Stomach smooth muscle (tissue), 2 donors: ENCODE results near the gene PLCH2.

Experiments used
- H3K27ac ChIP-seq: one replicate; pipeline ENCODE4 v1.7.0; 2013; ENCODE audit warnings: mild to moderate bottlenecking, low read length, inconsistent platforms
- H3K27me3 ChIP-seq, 2 donors: one replicate each; pipeline ENCODE4 v1.7.0; 2013; ENCODE audit warnings: low read length in 2 of 2; ENCODE audit not compliant: insufficient read depth in 2 of 2, control insufficient read depth in 1 of 2
- H3K36me3 ChIP-seq, 2 donors: one replicate each; pipeline ENCODE4 v1.7.0; 2013; ENCODE audit warnings: low read length in 2 of 2; ENCODE audit not compliant: control insufficient read depth in 2 of 2, insufficient read depth in 2 of 2
- H3K4me1 ChIP-seq: one replicate; pipeline ENCODE4 v1.7.0; 2013; ENCODE audit warnings: low read length; ENCODE audit not compliant: control insufficient read depth, insufficient read depth
- H3K4me3 ChIP-seq, 2 donors: one replicate each; pipeline ENCODE4 v1.7.0; 2013; ENCODE audit warnings: low read length in 2 of 2
- H3K9ac ChIP-seq, 2 donors: one replicate each; pipeline ENCODE4 v1.7.0; 2013; ENCODE audit warnings: low read length in 2 of 2, mild to moderate bottlenecking in 1 of 2
- H3K9me3 ChIP-seq, 2 donors: one replicate each; pipeline ENCODE4 v1.7.0; 2013; ENCODE audit warnings: low read length in 2 of 2; ENCODE audit not compliant: control insufficient read depth in 2 of 2
- donor health status: healthy.
- donor health status: Pancreatic carcinoma.

PLCH2 gene

GRCh38 chr1:2528966-2529783 lies 53.1 kb downstream of the PLCH2 start:
- H3K4me1 ChIP-seq, result peaks cover 53% of the 10 kb centered on the region
- no peaks in the 10 kb centered on the region for H3K36me3 ChIP-seq
- no peak overlapping the region for H3K27ac ChIP-seq
- H3K9me3 ChIP-seq, result no peaks in the 10 kb centered on the region
- H3K27me3 ChIP-seq, result peaks cover 34 to 57% of the 10 kb centered on the region in 2 donors
- peak overlapping the region in 1 of 2 donors; percentile 63 for H3K4me3 ChIP-seq
- no peak overlapping the region for H3K9ac ChIP-seq

- Histone ChIP-seq H3K9ac (no peak within 1 kb of the TSS), H3K9me3 (no peaks in the 10 kb centered on the region), H3K36me3 (no peaks in the 10 kb centered on the region), H3K27me3 (peaks cover 36 to 64% of the 10 kb centered on the region in 2 donors), H3K4me1 (peaks cover 45% of the 10 kb centered on the region), H3K4me3 (peak within 1 kb of the TSS; percentile 25 to 63), H3K27ac (no peak within 1 kb of the TSS)
Observed at GRCh38 chr1:2529784-2530512, 53.9 kb downstream of the PLCH2 start, which contains the start of gene HES5. Gene HES5 (minus strand): TSS chr1:2530263. CDS start chr1:2530164, 99 bp downstream.

- Histone ChIP-seq H3K36me3 (no peaks in the 10 kb centered on the region), H3K9ac (no peak overlapping the region), H3K9me3 (no peaks in the 10 kb centered on the region), H3K4me1 (peaks cover 38% of the 10 kb centered on the region), H3K27ac (no peak overlapping the region), H3K4me3 (no peak overlapping the region), H3K27me3 (peaks cover 38 to 68% of the 10 kb centered on the region in 2 donors)
Observed at GRCh38 chr1:2530513-2531361, 54.6 kb downstream of the PLCH2 start.

GRCh38 chr1:2532485-2533160 lies 56.5 kb downstream of the PLCH2 start:
- no peak overlapping the region for H3K4me3 ChIP-seq
- no peak overlapping the region for H3K9ac ChIP-seq
- no peaks in the 10 kb centered on the region for H3K36me3 ChIP-seq
- H3K4me1 ChIP-seq, result peaks cover 27% of the 10 kb centered on the region
- H3K27ac ChIP-seq, result no peak overlapping the region
- H3K27me3 ChIP-seq, result peaks cover 45 to 83% of the 10 kb centered on the region in 2 donors
- H3K9me3 ChIP-seq, result no peaks in the 10 kb centered on the region

GRCh38 chr1:2533365-2533764 lies 57.3 kb downstream of the PLCH2 start:
- Histone ChIP-seq H3K9me3 (no peaks in the 10 kb centered on the region), H3K27ac (no peak overlapping the region), H3K27me3 (peaks cover 49 to 81% of the 10 kb centered on the region in 2 donors), H3K4me3 (no peak overlapping the region), H3K36me3 (no peaks in the 10 kb centered on the region), H3K9ac (no peak overlapping the region), H3K4me1 (peaks cover 20% of the 10 kb centered on the region)

- peaks cover 18% of the 10 kb centered on the region for H3K4me1 ChIP-seq
Observed at GRCh38 chr1:2534315-2534686, 58.2 kb downstream of the PLCH2 start.

GRCh38 chr1:2534687-2535441 lies 58.8 kb downstream of the PLCH2 start:
- H3K27ac ChIP-seq, result no peak overlapping the region
- H3K4me1 ChIP-seq, result peaks cover 14% of the 10 kb centered on the region
- H3K9me3 ChIP-seq, result no peaks in the 10 kb centered on the region
- no peaks in the 10 kb centered on the region for H3K36me3 ChIP-seq
- H3K9ac ChIP-seq, result no peak overlapping the region
- peaks cover 47 to 79% of the 10 kb centered on the region in 2 donors for H3K27me3 ChIP-seq
- H3K4me3 ChIP-seq, result no peak overlapping the region

More at GRCh38 chr1:2534315-2534686, 58.2 kb downstream of the PLCH2 start:
- Histone ChIP-seq H3K27me3 (peaks cover 42 to 78% of the 10 kb centered on the region in 2 donors), H3K36me3 (no peaks in the 10 kb centered on the region), H3K27ac (no peak overlapping the region), H3K9me3 (no peaks in the 10 kb centered on the region), H3K4me3 (no peak overlapping the region), H3K9ac (no peak overlapping the region)

- peaks cover 47 to 76% of the 10 kb centered on the region in 2 donors for H3K27me3 ChIP-seq
- H3K4me3 ChIP-seq, result no peak overlapping the region
- H3K27ac ChIP-seq, result no peak overlapping the region
- no peaks in the 10 kb centered on the region for H3K36me3 ChIP-seq
- no peaks in the 10 kb centered on the region for H3K9me3 ChIP-seq
- no peak overlapping the region for H3K9ac ChIP-seq
- peaks cover 12% of the 10 kb centered on the region for H3K4me1 ChIP-seq
Observed at GRCh38 chr1:2535455-2535854, 59.4 kb downstream of the PLCH2 start.

GRCh38 chr1:2535981-2536380 lies 59.9 kb downstream of the PLCH2 start:
- Histone ChIP-seq H3K4me3 (no peak overlapping the region), H3K36me3 (no peaks in the 10 kb centered on the region), H3K27me3 (peaks cover 42 to 75% of the 10 kb centered on the region in 2 donors), H3K9me3 (no peaks in the 10 kb centered on the region), H3K9ac (no peak overlapping the region), H3K27ac (no peak overlapping the region), H3K4me1 (peaks cover 7% of the 10 kb centered on the region)
